ENCODE data around the gene CAMK1. TPM values are rescaled to one million over a fixed set of nuclear protein-coding genes. Genes with fewer than 3 reads are reported as not detected.

CAMK1 gene
- total RNA-seq, 1 experiment from 2014 or later: 19.7 TPM

DNA sequence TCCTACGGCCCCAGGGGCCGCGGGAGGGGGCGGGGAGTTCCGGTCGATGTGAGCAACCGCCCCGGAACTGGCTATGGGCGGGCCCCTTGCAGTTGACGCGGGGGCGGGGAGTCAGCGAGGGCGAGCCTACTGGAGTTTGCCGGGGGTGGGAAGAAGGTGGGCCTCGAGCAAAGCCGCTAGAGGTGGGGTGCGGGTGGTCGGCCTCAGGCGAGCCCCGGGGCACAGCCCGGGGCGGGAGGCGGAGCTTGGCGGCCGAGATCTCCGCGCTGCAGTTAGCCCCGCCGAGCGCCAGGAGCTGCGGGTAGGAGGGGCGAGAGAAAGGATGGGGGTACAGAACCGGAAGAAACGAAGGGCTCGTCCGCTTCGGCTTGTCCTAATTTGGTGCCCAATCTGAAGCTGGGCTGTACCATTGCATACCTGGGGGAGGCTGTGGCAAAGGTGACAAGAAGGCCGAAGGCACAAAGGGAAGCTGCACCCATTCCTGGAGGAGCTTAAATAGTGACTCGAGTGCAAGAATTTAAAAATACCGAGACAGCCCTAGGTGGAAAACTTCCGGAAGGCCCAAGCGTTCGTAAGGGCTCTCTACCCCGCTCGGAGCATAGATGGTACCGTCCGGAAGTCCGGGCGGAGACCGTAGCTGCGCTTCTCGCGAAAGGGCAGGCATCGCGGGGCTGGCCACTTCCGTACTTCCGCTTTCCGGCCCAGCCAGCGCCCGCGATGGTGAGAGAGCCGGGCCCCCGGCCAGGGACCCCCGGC is 22.8 kb upstream of the CAMK1 start, which contains the start of the genes ARPC4 and TADA3 (continued):
- TF ChIP-seq FOSL1 (IDR thresholded peaks at IDR 0.05; ENCODE audit: low read depth) (no peak), SRF (IDR thresholded peaks at IDR 0.05; ENCODE audit: low read depth) (peak; percentile 99), SIN3A (IDR thresholded peaks at IDR 0.05; ENCODE audit: low read depth) (peak; percentile 15; the same call in 1 of the 2 replicates), CEBPB (IDR thresholded peaks at IDR 0.05; ENCODE audit: low read depth) (no peak), TCF7L2 (IDR thresholded peaks at IDR 0.05; ENCODE audit: borderline replicate concordance, extremely low read depth, insufficient read depth, insufficient read length) (peak; percentile 44)

DNA sequence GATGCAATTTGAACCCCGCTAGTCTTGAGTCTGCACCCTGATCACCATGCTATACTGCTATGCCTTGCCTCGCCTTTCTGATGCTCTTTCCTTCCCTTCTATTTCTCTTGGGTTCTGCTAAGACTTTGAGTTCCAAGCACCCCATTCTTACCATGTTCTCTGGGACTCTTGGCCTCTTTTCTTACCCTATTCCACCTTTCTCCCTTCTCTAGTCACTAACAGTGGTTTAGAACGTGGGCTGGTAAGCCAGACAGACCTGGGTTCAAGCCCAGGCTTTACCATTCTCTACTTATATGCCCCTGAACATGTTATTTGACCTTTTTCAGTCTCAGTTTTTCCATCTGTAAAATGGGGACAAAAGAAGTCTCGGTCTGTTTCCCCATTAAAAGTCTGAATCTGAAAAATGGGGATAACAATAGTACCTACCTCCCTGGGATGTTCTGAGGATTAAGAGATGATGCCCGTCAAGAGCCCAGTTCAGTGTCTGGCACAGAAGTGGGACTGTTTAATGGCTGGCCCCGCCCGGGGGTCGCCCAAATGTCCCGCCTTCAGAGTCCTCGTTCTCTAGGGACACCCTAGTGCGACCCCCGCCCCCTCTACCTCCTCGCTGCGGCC is 22.1 kb upstream of the CAMK1 start:
- H2AFZ ChIP-seq (ENCODE audit: low read depth, low read length, poor library complexity, severe bottlenecking): no peak overlapping the region

More for the DNA sequence above, 22.1 kb upstream of the CAMK1 start:
- Histone ChIP-seq H3K79me2 (ENCODE audit: insufficient read depth, low read length) (peaks cover 47% of the 10 kb centered on the region), H3K27ac (ENCODE audit: low read depth, low read length) (peak overlapping the region; percentile 82), H3K9me3 (ENCODE audit: control insufficient read depth in 1 of 2, insufficient read depth in 1 of 2, low read depth in 1 of 2, low read length in 2 of 2) (no peaks in the 10 kb centered on the region), H3K4me1 (ENCODE audit: control insufficient read depth in 1 of 2, insufficient read depth in 2 of 2, low read length in 2 of 2) (peaks cover 0 to 18% of the 10 kb centered on the region in 2 experiments; a peak in 3 of 4 replicates), H3K27me3 (ENCODE audit: insufficient read depth, low read length) (no peaks in the 10 kb centered on the region), H3K9me2 (ENCODE audit: insufficient read depth) (no peaks in the 10 kb centered on the region), H3K9ac (ENCODE audit: low read length) (peak overlapping the region; percentile 97), H4K20me1 (ENCODE audit: insufficient read depth) (no peaks in the 10 kb centered on the region), H3K4me2 (ENCODE audit: low read length) (peak overlapping the region; percentile 93), H3K4me3 (replicated peaks in 1 of 2; ENCODE audit: low read depth in 1 of 2, low read length in 2 of 2) (peak overlapping the region; percentile 81 to 87), H3K36me3 (ENCODE audit: control insufficient read depth in 1 of 2, insufficient read depth in 2 of 2, low read length in 2 of 2) (peaks cover 10 to 19% of the 10 kb centered on the region in 2 experiments; a peak in 2 of 4 replicates)
- BruUV-seq (replicated peaks): TSS peak; percentile 73
- intact Hi-C loops (cut with micrococcal nuclease): loop anchor here (2.0 kb wide), 1 partner anchor 61 kb away; the partner anchor contains the start of gene BRPF1
- ATAC-seq (no peak), DNase-seq (ENCODE audit: low read depth, low spot score) (no peak)
- ChIA-PET CTCF (interaction anchor here (0.9 to 1.3 kb wide), 4 partner anchors 9 to 288 kb away, joined by 3 to 5 read pairs (median 4); no protein-coding TSS in a partner anchor), POLR2A (interaction anchor here (0.8 to 1.2 kb wide), 2 partner anchors 15 to 73 kb away, joined by 3 to 5 read pairs; no protein-coding TSS in a partner anchor), RAD21 (ENCODE audit: low non-redundant PET in 1 of 2, low total read pairs in 2 of 2, uncharacterized antibody in 2 of 2, unreplicated experiment in 2 of 2) (no interaction called here)
- no peak for TF ChIP-seq EZH2 (IDR thresholded peaks at IDR 0.05)
- TF ChIP-seq SP1 (IDR thresholded peaks at IDR 0.05; ENCODE audit: low read depth): no peak
- TF ChIP-seq SIN3A (IDR thresholded peaks at IDR 0.05; ENCODE audit: low read depth): peak; percentile 58; the same call in 1 of the 2 replicates
- peak; percentile 27; the same call in 1 of the 2 replicates for TF ChIP-seq ZFX (IDR thresholded peaks at IDR 0.05)
- no peak for TF ChIP-seq TCF7L2 (IDR thresholded peaks at IDR 0.05; ENCODE audit: borderline replicate concordance, extremely low read depth, insufficient read depth, insufficient read length)
- TF ChIP-seq, protein P1, sequence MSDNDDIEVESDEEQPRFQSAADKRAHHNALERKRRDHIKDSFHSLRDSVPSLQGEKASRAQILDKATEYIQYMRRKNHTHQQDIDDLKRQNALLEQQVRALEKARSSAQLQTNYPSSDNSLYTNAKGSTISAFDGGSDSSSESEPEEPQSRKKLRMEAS (IDR thresholded peaks at IDR 0.05): no peak
- no peak for TF ChIP-seq JUND (IDR thresholded peaks at IDR 0.05)
